Tibial nerve (tissue), 4 donors: ENCODE results near the gene ARMC9. TPM values are rescaled to one million over a fixed set of nuclear protein-coding genes. Genes with fewer than 3 reads are reported as not detected.

Experiments used
- DNase-seq, 2 donors: peaks; one replicate each; pipeline ENCODE4 v3.0.0-alpha.2; 2019; ENCODE audit warnings: low spot score in 2 of 2
- H3K27ac ChIP-seq, 4 donors: fragments of 200-600 bp; sonication (generic) in 3 of 4; one replicate each; pipeline ENCODE4 v1.5.1; 2017 to 2019; ENCODE audit warnings: mild to moderate bottlenecking in 1 of 4
- H3K27me3 ChIP-seq, 2 donors: fragments of 200-600 bp; sonication (generic) in 1 of 2; one replicate each; pipeline versions ENCODE4 v1.5.1 to v1.6.0; 2017 to 2019
- H3K36me3 ChIP-seq, 3 donors: fragments of 200-600 bp; sonication (generic); one replicate each; pipeline ENCODE4 v1.5.1; 2018 to 2019
- H3K4me1 ChIP-seq, 4 donors: fragments of 200-600 bp; sonication (generic) in 3 of 4; one replicate each; pipeline ENCODE4 v1.5.1; 2017 to 2019
- H3K4me3 ChIP-seq, 4 donors: fragments of 200-600 bp; sonication (generic) in 3 of 4; one replicate each; pipeline ENCODE4 v1.5.1; 2017 to 2019; ENCODE audit warnings: mild to moderate bottlenecking in 1 of 4, moderate library complexity in 1 of 4
- H3K9me3 ChIP-seq, 4 donors: fragments of 200-600 bp; sonication (generic) in 3 of 4; one replicate each; pipeline ENCODE4 v1.5.1; 2017 to 2019
- EP300 ChIP-seq, 2 donors: sonication (generic); formaldehyde crosslinking; IDR thresholded peaks; one replicate each; pipeline ENCODE4 v1.6.1; 2017; ENCODE audit warnings: antibody characterized with exemption in 2 of 2, mild to moderate bottlenecking in 1 of 2
- POLR2A ChIP-seq, 2 donors: fragments of 450-650 bp; IDR thresholded peaks; one replicate each; pipeline ENCODE4 v1.6.1; 2017; ENCODE audit warnings: antibody characterized with exemption in 2 of 2, mild to moderate bottlenecking in 2 of 2, moderate library complexity in 2 of 2
- WGBS, 2 donors: methylation state at CpG; one replicate each; pipeline ENCODE4 v1.1.5; 2018; 5-methylcytosine and 5-hydroxymethylcytosine counted together
- total RNA-seq, 4 donors: library from RNA; depleted of rRNA; stranded (reverse); fragments of >200 nt; gene quantifications; one replicate each; pipeline ENCODE4 v1.1.0, GENCODE V29; 2016
- TF ChIP-seq, protein P1 (sequence below), 5 experiments: fragments of 200-600 bp in 3 of 5; fragments of 450-650 bp in 2 of 5; sonication (generic) in 3 of 5; IDR thresholded peaks; one replicate each; pipeline ENCODE4 v1.5.1; 2016 to 2019; ENCODE audit warnings: antibody characterized with exemption in 5 of 5, mild to moderate bottlenecking in 3 of 5, moderate library complexity in 2 of 5

Gene ARMC9
- total RNA-seq, 4 donors from 2014 or later: 8.7 to 30.0 (median 18.6) TPM

DNA sequence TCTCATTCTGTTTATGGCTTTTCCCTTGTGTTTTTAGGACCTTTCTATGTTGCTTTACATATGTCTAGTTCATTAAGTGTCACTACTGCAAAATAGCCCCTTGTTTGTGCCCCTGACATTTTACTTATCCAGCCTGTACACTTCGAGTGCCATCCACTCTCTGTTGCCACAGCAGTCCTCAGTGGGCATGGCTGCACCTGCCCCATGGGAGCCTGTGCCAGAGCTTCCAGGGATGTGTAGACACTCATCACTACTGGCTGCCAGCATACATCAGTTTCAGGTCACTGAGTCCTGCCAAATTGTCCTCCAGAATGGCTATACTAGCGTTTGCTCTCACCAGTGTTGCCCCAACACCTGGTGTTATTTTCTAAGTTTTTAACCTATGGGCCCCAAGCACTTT lies 80.4 kb downstream of the ARMC9 start:
- DNase-seq: no peak
- 78 to 83% methylated on average over 2 of the region's 2 CpGs for WGBS, 2 donors
- Histone ChIP-seq H3K36me3 (peaks cover 0 to 86% (median 0%) of the 10 kb centered on the region in 3 donors), H3K27me3 (no peaks in the 10 kb centered on the region), H3K4me3 (no peak overlapping the region), H3K27ac (no peak overlapping the region), H3K9me3 (no peaks in the 10 kb centered on the region), H3K4me1 (no peaks in the 10 kb centered on the region)
- no peak for TF ChIP-seq EP300 (IDR thresholded peaks at IDR 0.05)
- TF ChIP-seq, protein P1, sequence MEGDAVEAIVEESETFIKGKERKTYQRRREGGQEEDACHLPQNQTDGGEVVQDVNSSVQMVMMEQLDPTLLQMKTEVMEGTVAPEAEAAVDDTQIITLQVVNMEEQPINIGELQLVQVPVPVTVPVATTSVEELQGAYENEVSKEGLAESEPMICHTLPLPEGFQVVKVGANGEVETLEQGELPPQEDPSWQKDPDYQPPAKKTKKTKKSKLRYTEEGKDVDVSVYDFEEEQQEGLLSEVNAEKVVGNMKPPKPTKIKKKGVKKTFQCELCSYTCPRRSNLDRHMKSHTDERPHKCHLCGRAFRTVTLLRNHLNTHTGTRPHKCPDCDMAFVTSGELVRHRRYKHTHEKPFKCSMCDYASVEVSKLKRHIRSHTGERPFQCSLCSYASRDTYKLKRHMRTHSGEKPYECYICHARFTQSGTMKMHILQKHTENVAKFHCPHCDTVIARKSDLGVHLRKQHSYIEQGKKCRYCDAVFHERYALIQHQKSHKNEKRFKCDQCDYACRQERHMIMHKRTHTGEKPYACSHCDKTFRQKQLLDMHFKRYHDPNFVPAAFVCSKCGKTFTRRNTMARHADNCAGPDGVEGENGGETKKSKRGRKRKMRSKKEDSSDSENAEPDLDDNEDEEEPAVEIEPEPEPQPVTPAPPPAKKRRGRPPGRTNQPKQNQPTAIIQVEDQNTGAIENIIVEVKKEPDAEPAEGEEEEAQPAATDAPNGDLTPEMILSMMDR (IDR thresholded peaks at IDR 0.05): no peak
- TF ChIP-seq POLR2A (IDR thresholded peaks at IDR 0.05): no peak

DNA sequence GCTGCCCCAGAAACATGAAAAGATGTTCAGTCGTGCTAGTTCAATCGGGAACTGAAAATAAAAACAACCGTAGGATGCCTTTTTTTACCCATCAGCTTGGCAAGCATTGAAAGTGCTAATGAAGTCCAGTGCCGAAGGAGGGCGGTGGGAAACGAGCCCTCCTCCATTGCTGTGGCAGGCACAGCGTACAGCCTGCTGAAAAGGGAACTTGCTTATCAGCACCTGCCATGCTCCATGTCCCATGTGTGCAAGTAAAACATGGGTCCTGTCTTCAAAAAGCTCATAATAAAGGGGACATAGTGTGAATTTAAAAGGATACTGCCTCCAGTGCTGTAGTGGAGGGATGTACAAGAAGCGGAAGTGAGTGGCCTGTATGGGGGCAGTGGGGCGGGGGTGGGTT lies 82.4 kb downstream of the ARMC9 start:
- Histone ChIP-seq H3K27ac (no peak overlapping the region), H3K4me3 (no peak overlapping the region), H3K36me3 (peaks cover 0 to 78% (median 0%) of the 10 kb centered on the region in 3 donors), H3K4me1 (no peaks in the 10 kb centered on the region), H3K9me3 (no peaks in the 10 kb centered on the region), H3K27me3 (no peaks in the 10 kb centered on the region)
- WGBS, 2 donors: 74 to 79% methylated on average over 9 of the region's 9 CpGs
- no peak for DNase-seq
- TF ChIP-seq, protein P1 (IDR thresholded peaks at IDR 0.05): no peak
- TF ChIP-seq EP300 (IDR thresholded peaks at IDR 0.05) (no peak), POLR2A (IDR thresholded peaks at IDR 0.05) (no peak)

DNA sequence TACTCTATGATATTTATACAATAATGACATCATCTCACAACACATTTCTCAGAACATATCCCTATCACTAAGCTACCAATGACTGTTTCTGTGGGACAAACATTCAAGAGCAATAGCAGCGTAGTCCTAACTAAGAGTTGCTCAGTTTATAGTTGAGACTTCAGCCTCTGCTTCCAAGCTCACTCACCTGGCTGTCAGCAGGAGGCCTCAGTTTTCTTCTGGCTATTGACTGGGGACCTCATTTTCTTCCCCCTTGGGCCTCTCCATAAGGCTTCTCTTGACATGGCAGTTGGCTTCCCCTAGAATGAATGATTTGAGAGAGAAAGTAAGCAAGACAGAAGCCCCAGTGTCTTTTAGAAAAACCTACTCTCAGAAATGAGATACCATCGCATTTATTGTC lies 85.9 kb downstream of the ARMC9 start:
- TF ChIP-seq, protein P1 (IDR thresholded peaks at IDR 0.05): no peak
- TF ChIP-seq POLR2A (IDR thresholded peaks at IDR 0.05) (no peak), EP300 (IDR thresholded peaks at IDR 0.05) (no peak)
- Histone ChIP-seq H3K36me3 (peaks cover 0 to 67% (median 0%) of the 10 kb centered on the region in 3 donors), H3K4me1 (no peaks in the 10 kb centered on the region), H3K9me3 (no peaks in the 10 kb centered on the region), H3K27me3 (no peaks in the 10 kb centered on the region), H3K4me3 (no peak overlapping the region), H3K27ac (no peak overlapping the region)
- WGBS, 2 donors: 87 to 91% methylated on average over 2 of the region's 2 CpGs
- DNase-seq: no peak

DNA sequence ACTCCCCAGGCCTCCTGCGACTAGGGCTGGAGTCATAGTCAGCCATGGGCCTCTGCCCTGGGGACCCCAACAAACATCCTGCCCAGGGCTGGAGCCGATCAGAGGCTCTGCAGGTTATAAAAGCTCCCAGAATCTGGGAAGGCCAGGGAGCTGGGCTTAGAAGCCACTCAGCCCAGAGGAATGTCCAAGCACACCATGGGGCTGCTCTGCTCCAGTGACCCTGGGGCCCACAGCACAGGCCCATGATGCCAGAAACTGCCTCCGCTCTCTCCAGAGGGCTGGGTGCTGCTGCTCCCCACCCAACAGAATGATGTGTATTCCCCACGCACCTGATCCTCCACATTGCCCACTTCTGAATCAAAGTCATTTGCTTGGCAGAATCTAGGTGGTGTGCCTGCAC lies 88.5 kb downstream of the ARMC9 start:
- Histone ChIP-seq H3K4me1 (peaks cover 0 to 6% (median 0%) of the 10 kb centered on the region in 4 donors), H3K36me3 (peaks cover 0 to 49% (median 0%) of the 10 kb centered on the region in 3 donors), H3K4me3 (no peak overlapping the region), H3K9me3 (no peaks in the 10 kb centered on the region), H3K27me3 (no peaks in the 10 kb centered on the region), H3K27ac (no peak overlapping the region)
- no peak for TF ChIP-seq EP300 (IDR thresholded peaks at IDR 0.05)
- TF ChIP-seq, protein P1 (IDR thresholded peaks at IDR 0.05): no peak
- TF ChIP-seq POLR2A (IDR thresholded peaks at IDR 0.05): no peak
- no peak for DNase-seq
- 83 to 90% methylated on average over 4 of the region's 4 CpGs for WGBS, 2 donors

DNA sequence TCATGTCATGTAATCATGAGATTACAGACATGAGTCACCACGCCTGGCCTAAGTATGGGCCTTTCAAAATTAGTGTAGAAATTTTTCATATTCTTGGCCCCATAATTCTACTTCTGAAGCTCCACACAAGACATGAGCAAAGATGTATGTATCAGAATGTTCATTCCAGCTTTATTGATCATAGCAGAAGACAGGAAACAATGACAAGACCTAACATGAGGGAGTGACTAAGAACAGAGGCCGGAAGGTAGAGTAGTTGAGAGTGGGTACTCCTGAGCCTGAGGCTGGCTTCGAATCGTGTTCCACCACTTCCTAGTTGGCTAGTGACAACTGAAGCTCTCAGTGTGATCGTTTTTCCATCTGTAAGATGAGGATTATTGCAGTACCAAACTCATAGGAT lies 89.3 kb downstream of the ARMC9 start:
- H3K9me3 ChIP-seq: no peaks in the 10 kb centered on the region
- peaks cover 0 to 49% (median 0%) of the 10 kb centered on the region in 3 donors for H3K36me3 ChIP-seq
- no peaks in the 10 kb centered on the region for H3K27me3 ChIP-seq
- no peak for DNase-seq
- no peak overlapping the region for H3K4me3 ChIP-seq
- TF ChIP-seq EP300 (IDR thresholded peaks at IDR 0.05): no peak
- TF ChIP-seq, protein P1 (IDR thresholded peaks at IDR 0.05): no peak
- TF ChIP-seq POLR2A (IDR thresholded peaks at IDR 0.05): no peak
- 92 to 93% methylated on average over 5 of the region's 5 CpGs for WGBS, 2 donors
- peaks cover 0 to 6% (median 0%) of the 10 kb centered on the region in 4 donors for H3K4me1 ChIP-seq
- H3K27ac ChIP-seq: no peak overlapping the region
